Measurements from ENCODE around the gene CEP57L1.
A peak's percentile ranks its signal among the peaks of the same experiment; 100 is the strongest.
"Not testable (repeated sequence)": the region's sequence is repeated elsewhere in the genome, so short reads cannot be mapped to it uniquely, and the experiment has no call there.

Gene CEP57L1

GRCh38 chr6:109139109-109139508, 43.8 kb downstream of the CEP57L1 start:
- in situ Hi-C loops (cut with HindIII; ENCODE audit: low sequenced_read_pairs) = no loop called here
- no peak overlapping the region for H3K4me3 ChIP-seq (ENCODE audit: low read depth, low read length)
- DNase-seq (ENCODE audit: low read depth) = no peak
- TF ChIP-seq CTCF (IDR thresholded peaks at IDR 0.05; ENCODE audit: low read depth, low read length, missing control alignments) = no peak

GRCh38 chr6:109142067-109142466, 46.8 kb downstream of the CEP57L1 start:
- in situ Hi-C loops (cut with HindIII; ENCODE audit: low sequenced_read_pairs); H3K4me3 ChIP-seq (ENCODE audit: low read depth, low read length); DNase-seq (ENCODE audit: low read depth): not testable (repeated sequence)

- no peak overlapping the region for H3K4me3 ChIP-seq (ENCODE audit: low read depth, low read length)
- no peak for DNase-seq (ENCODE audit: low read depth)
- in situ Hi-C loops (cut with HindIII; ENCODE audit: low sequenced_read_pairs) = no loop called here
- no peak for TF ChIP-seq CTCF (IDR thresholded peaks at IDR 0.05; ENCODE audit: low read depth, low read length, missing control alignments)
Measured at GRCh38 chr6:109143191-109143590, 47.9 kb downstream of the CEP57L1 start.

- in situ Hi-C loops (cut with HindIII; ENCODE audit: low sequenced_read_pairs); DNase-seq (ENCODE audit: low read depth): not testable (repeated sequence)
Measured at GRCh38 chr6:109148251-109148650, 52.9 kb downstream of the CEP57L1 start.

GRCh38 chr6:109148716-109149115, 53.4 kb downstream of the CEP57L1 start:
- DNase-seq (ENCODE audit: low read depth); in situ Hi-C loops (cut with HindIII; ENCODE audit: low sequenced_read_pairs); H3K4me3 ChIP-seq (ENCODE audit: low read depth, low read length): not testable (repeated sequence)

More at GRCh38 chr6:109148251-109148650, 52.9 kb downstream of the CEP57L1 start:
- H3K4me3 ChIP-seq (ENCODE audit: low read depth, low read length) = not testable (repeated sequence)

GRCh38 chr6:109153752-109154151, 58.4 kb downstream of the CEP57L1 start:
- no peak for DNase-seq (ENCODE audit: low read depth)
- no peak overlapping the region for H3K4me3 ChIP-seq (ENCODE audit: low read depth, low read length)
- no peak for TF ChIP-seq CTCF (IDR thresholded peaks at IDR 0.05; ENCODE audit: low read depth, low read length, missing control alignments)
- in situ Hi-C loops (cut with HindIII; ENCODE audit: low sequenced_read_pairs) = no loop called here

- no peak overlapping the region for H3K4me3 ChIP-seq (ENCODE audit: low read depth, low read length)
- TF ChIP-seq CTCF (IDR thresholded peaks at IDR 0.05; ENCODE audit: low read depth, low read length, missing control alignments) = no peak
- no peak for DNase-seq (ENCODE audit: low read depth)
- in situ Hi-C loops (cut with HindIII; ENCODE audit: low sequenced_read_pairs) = no loop called here
Measured at GRCh38 chr6:109164331-109164730, 69.0 kb downstream of the CEP57L1 start.

GRCh38 chr6:109165392-109165974, 70.2 kb downstream of the CEP57L1 start:
- in situ Hi-C loops (cut with HindIII; ENCODE audit: low sequenced_read_pairs) = no loop called here
- peak; percentile 57 for DNase-seq (ENCODE audit: low read depth)
- TF ChIP-seq CTCF (IDR thresholded peaks at IDR 0.05; ENCODE audit: low read depth, low read length, missing control alignments) = no peak
- no peak overlapping the region for H3K4me3 ChIP-seq (ENCODE audit: low read depth, low read length)

Measured in astrocyte of the cerebellum (primary cell).